Measurements from ENCODE around the gene AUTS2.

Gene AUTS2

GRCh38 chr7:70721500-70721899 is 1123.2 kb downstream of the AUTS2 start:
- TF ChIP-seq CTCF (IDR thresholded peaks at IDR 0.05): no peak

GRCh38 chr7:70723339-70723738 is 1125.1 kb downstream of the AUTS2 start:
- no peak for TF ChIP-seq CTCF (IDR thresholded peaks at IDR 0.05)

GRCh38 chr7:70725448-70725847 is 1127.2 kb downstream of the AUTS2 start:
- no peak for TF ChIP-seq CTCF (IDR thresholded peaks at IDR 0.05)

- TF ChIP-seq CTCF (IDR thresholded peaks at IDR 0.05): no peak
These were observed 1128.0 kb downstream of the AUTS2 start for GRCh38 chr7:70726294-70726693.

- TF ChIP-seq CTCF (IDR thresholded peaks at IDR 0.05): no peak
These were observed 1128.7 kb downstream of the AUTS2 start for GRCh38 chr7:70726951-70727378.

- no peak for TF ChIP-seq CTCF (IDR thresholded peaks at IDR 0.05)
These were observed 1129.6 kb downstream of the AUTS2 start for GRCh38 chr7:70727861-70728260.

GRCh38 chr7:70728872-70729552 is 1130.7 kb downstream of the AUTS2 start:
- no peak for TF ChIP-seq CTCF (IDR thresholded peaks at IDR 0.05)

Data from LNCAP (cell line).